CD8-positive, alpha-beta memory T cell (primary cell): ENCODE data around the gene THAP5. TPM values are rescaled to one million over a fixed set of nuclear protein-coding genes. Genes with fewer than 3 reads are reported as not detected.

ENCODE experiments used
- CTCF ChIA-PET: fragments of 350-600 bp; sonication (Branson Sonifier 250); formaldehyde crosslinking; loops from one replicate; lab custom pipeline; 2021; ENCODE audit warnings: antibody characterized with exemption; lab: Charles Lee
- POLR2A ChIA-PET: fragments of 350-600 bp; sonication (Branson Sonifier 250); formaldehyde crosslinking; loops from one replicate; lab custom pipeline; 2021; ENCODE audit warnings: antibody characterized with exemption; lab: Charles Lee
- DNase-seq, 5 donors: peaks; one replicate each; pipeline versions ENCODE4 v3.0.0 to v3.0.0-alpha.2; 2020 to 2022; ENCODE audit warnings: mixed read lengths in 1 of 5
- H3K27ac ChIP-seq: one replicate; pipeline ENCODE4 v1.7.0; 2013; ENCODE audit warnings: low read depth, mild to moderate bottlenecking, low read length, moderate library complexity
- H3K27me3 ChIP-seq: 2 replicates; pipeline ENCODE4 v1.7.0; 2013; ENCODE audit warnings: low read length, mild to moderate bottlenecking; ENCODE audit not compliant: insufficient read depth, poor library complexity, severe bottlenecking
- H3K36me3 ChIP-seq: 2 replicates; pipeline ENCODE4 v1.7.0; 2013; ENCODE audit warnings: mild to moderate bottlenecking, low read length, moderate library complexity; ENCODE audit not compliant: insufficient read depth
- H3K4me1 ChIP-seq: 2 replicates; pipeline ENCODE4 v1.7.0; 2013; ENCODE audit warnings: mild to moderate bottlenecking, low read length, moderate library complexity; ENCODE audit not compliant: insufficient read depth
- H3K4me3 ChIP-seq: 2 replicates; pipeline ENCODE4 v1.7.0; 2013; ENCODE audit warnings: mild to moderate bottlenecking, low read length
- H3K9me3 ChIP-seq: 2 replicates; pipeline ENCODE4 v1.7.0; 2013; ENCODE audit warnings: mild to moderate bottlenecking, low read length
- H3K27ac Mint-ChIP-seq, 8 donors: one replicate each; pipeline ENCODE4 v1.8.0; 2020 to 2021; ENCODE audit warnings: mixed read lengths in 8 of 8, mild to moderate bottlenecking in 6 of 8, inconsistent platforms in 3 of 8, moderate library complexity in 3 of 8
- H3K27me3 Mint-ChIP-seq, 2 donors: one replicate each; pipeline ENCODE4 v1.8.0; 2020 to 2021; ENCODE audit warnings: mixed read lengths in 2 of 2, mild to moderate bottlenecking in 1 of 2, moderate library complexity in 1 of 2
- H3K36me3 Mint-ChIP-seq, 3 donors: one replicate each; pipeline ENCODE4 v1.8.0; 2020 to 2021; ENCODE audit warnings: mixed read lengths in 3 of 3, inconsistent platforms in 1 of 3, mild to moderate bottlenecking in 1 of 3
- H3K4me1 Mint-ChIP-seq, 3 donors: one replicate each; pipeline ENCODE4 v1.8.0; 2020 to 2021; ENCODE audit warnings: mixed read lengths in 3 of 3, inconsistent platforms in 1 of 3, mild to moderate bottlenecking in 1 of 3
- H3K4me3 Mint-ChIP-seq, 7 donors: one replicate each; pipeline ENCODE4 v1.8.0; 2020 to 2021; ENCODE audit warnings: mixed read lengths in 7 of 7, mild to moderate bottlenecking in 6 of 7, moderate library complexity in 4 of 7, inconsistent platforms in 2 of 7
- H3K9me3 Mint-ChIP-seq, 5 donors: one replicate each; pipeline ENCODE4 v1.8.0; 2020 to 2022; ENCODE audit warnings: mixed read lengths in 5 of 5, mild to moderate bottlenecking in 3 of 5, moderate library complexity in 2 of 5, inconsistent platforms in 1 of 5
- polyA plus RNA-seq: library from polyadenylated mRNA; unstranded; fragments of 300-500 nt; fragmentation: Illumina TruSeq; gene quantifications from one replicate; pipeline ENCODE4 v1.2.3, GENCODE V29; 2021
- total RNA-seq, 2 experiments: library from RNA; stranded (reverse); gene quantifications; one replicate each; pipeline ENCODE4 v1.2.3, GENCODE V29; 2021

THAP5 gene
- total and polyA plus RNA-seq, 3 experiments from 2014 or later, result 27.9 to 40.9 (median 36.8) TPM

DNA sequence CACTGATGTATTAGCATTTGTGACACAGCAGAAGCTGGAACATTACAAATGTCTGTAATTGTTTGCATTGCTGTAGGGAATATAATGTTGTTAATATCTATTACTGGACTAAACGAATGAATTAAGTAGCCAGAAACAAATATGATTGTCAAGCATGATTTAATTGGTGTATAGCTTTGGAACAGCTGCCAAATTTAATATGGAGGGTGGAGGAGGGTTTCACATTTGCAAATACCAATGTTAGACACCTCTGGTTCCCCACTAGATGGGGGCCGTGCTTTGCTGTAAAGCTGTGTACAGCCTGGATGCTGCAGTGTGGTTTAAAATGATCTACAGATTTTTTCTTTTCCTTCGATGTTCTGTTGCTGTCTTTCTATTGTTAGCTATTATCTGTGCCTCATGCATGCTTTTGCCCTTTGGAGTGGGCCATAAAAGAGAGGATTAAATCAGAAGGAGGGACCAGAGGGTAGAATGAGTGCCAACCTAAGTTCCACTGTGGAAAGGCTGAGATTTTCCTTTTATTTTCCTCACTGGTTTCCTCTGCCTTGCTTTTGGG lies 23.2 kb upstream of the THAP5 start:
- Histone ChIP-seq H3K4me3 (no peak overlapping the region), H3K4me1 (no peaks in the 10 kb centered on the region), H3K27me3 (no peaks in the 10 kb centered on the region), H3K36me3 (no peaks in the 10 kb centered on the region), H3K27ac (no peak overlapping the region), H3K9me3 (no peaks in the 10 kb centered on the region)
- H3K9me3 Mint-ChIP-seq, result no peaks in the 10 kb centered on the region
- POLR2A ChIA-PET, result no interaction called here
- peaks cover 0 to 7% (median 4%) of the 10 kb centered on the region in 3 donors for H3K36me3 Mint-ChIP-seq
- H3K27ac Mint-ChIP-seq, result no peak overlapping the region
- H3K27me3 Mint-ChIP-seq, result peaks cover 5 to 7% of the 10 kb centered on the region in 2 donors
- H3K4me1 Mint-ChIP-seq, result no peaks in the 10 kb centered on the region
- DNase-seq, result no peak
- CTCF ChIA-PET, result no interaction called here
- no peak overlapping the region for H3K4me3 Mint-ChIP-seq

DNA sequence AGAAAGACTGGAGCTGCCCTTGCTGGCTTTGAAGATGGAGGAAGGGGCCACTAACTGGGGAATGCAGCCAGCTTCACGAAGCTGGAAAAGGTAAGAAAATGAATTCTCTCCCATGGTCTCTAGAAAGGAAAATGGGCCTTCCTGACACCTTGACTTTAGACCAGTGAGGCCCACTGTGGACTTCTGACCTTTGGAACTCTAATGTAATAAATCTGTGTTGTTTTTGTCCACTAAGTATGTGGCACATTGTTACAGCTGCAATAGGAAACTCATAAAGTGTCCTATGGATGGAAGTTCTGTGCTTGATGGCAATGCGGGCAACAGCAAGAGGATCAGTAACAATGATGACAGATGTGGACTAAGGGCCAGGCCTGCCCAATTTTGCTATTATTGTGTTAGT lies 21.1 kb upstream of the THAP5 start:
- H3K27ac ChIP-seq, result no peak overlapping the region
- no peaks in the 10 kb centered on the region for H3K4me1 ChIP-seq
- no peaks in the 10 kb centered on the region for H3K36me3 ChIP-seq
- ChIA-PET CTCF (no interaction called here), POLR2A (no interaction called here)
- H3K9me3 ChIP-seq, result no peaks in the 10 kb centered on the region
- Mint-ChIP-seq H3K4me3 (no peak overlapping the region), H3K27me3 (peaks cover 3 to 6% of the 10 kb centered on the region in 2 donors), H3K4me1 (no peaks in the 10 kb centered on the region), H3K9me3 (no peaks in the 10 kb centered on the region), H3K36me3 (peaks cover 0 to 7% (median 4%) of the 10 kb centered on the region in 3 donors), H3K27ac (no peak overlapping the region)
- H3K27me3 ChIP-seq, result no peaks in the 10 kb centered on the region
- DNase-seq, result no peak
- no peak overlapping the region for H3K4me3 ChIP-seq

DNA sequence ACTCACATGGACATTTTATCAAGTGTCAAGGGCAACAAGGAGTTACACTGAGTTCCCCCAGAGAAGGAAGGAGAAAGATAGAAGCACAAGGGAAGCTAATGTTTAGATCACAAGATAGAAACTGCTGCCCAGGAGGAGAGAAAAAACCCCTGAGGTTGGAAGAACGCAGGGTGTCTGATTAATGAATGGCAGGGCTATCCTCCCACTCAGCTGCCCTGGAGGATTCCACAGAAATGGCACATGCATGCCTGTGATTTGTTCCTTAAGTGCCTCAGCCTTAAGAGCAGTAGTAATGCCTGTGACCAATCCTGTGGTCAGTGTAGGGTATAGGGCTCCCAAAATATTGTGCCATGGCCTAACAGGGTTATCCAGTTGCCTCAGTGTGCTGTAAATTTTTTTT lies 20.4 kb upstream of the THAP5 start:
- no peak for DNase-seq
- H3K36me3 ChIP-seq, result no peaks in the 10 kb centered on the region
- H3K36me3 Mint-ChIP-seq, result peaks cover 0 to 7% (median 4%) of the 10 kb centered on the region in 3 donors
- no peak overlapping the region for H3K4me3 ChIP-seq
- no peaks in the 10 kb centered on the region for H3K4me1 Mint-ChIP-seq
- CTCF ChIA-PET, result no interaction called here
- POLR2A ChIA-PET, result no interaction called here
- no peaks in the 10 kb centered on the region for H3K4me1 ChIP-seq
- H3K27ac ChIP-seq, result no peak overlapping the region
- no peaks in the 10 kb centered on the region for H3K9me3 ChIP-seq
- H3K27me3 ChIP-seq, result no peaks in the 10 kb centered on the region
- no peaks in the 10 kb centered on the region for H3K9me3 Mint-ChIP-seq
- H3K4me3 Mint-ChIP-seq, result no peak overlapping the region
- peaks cover 3 to 6% of the 10 kb centered on the region in 2 donors for H3K27me3 Mint-ChIP-seq
- H3K27ac Mint-ChIP-seq, result no peak overlapping the region

DNA sequence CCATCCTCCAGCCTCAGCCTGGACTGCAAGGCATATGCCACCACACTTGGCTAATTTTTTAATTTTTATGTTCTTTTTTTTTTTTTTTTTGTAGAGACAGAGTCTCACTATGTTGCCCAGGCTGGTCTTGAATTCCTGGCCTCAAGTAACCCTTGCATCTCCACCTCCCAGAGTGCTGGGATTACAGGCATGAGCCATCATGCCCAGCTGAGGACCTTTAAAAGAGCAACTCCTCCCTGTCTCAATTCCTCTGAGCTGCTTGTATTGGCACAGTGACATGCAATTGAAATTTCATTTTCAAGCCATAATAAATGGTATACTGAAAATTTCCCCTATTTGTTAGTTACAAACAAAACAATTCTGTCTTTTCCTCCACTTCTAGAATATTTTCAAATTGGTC lies 19.7 kb upstream of the THAP5 start:
- H3K36me3 Mint-ChIP-seq, result peaks cover 0 to 7% (median 4%) of the 10 kb centered on the region in 3 donors
- DNase-seq, result no peak
- H3K4me3 ChIP-seq, result no peak overlapping the region
- H3K4me1 Mint-ChIP-seq, result no peaks in the 10 kb centered on the region
- no peaks in the 10 kb centered on the region for H3K9me3 Mint-ChIP-seq
- no peaks in the 10 kb centered on the region for H3K4me1 ChIP-seq
- H3K36me3 ChIP-seq, result no peaks in the 10 kb centered on the region
- ChIA-PET CTCF (interaction anchor here (0.7 kb wide), 1 partner anchor 53 kb away, joined by 3 read pairs; no protein-coding TSS in a partner anchor), POLR2A (no interaction called here)
- H3K4me3 Mint-ChIP-seq, result no peak overlapping the region
- H3K27me3 Mint-ChIP-seq, result peaks cover 3 to 5% of the 10 kb centered on the region in 2 donors
- no peaks in the 10 kb centered on the region for H3K9me3 ChIP-seq
- no peaks in the 10 kb centered on the region for H3K27me3 ChIP-seq
- no peak overlapping the region for H3K27ac Mint-ChIP-seq
- no peak overlapping the region for H3K27ac ChIP-seq

DNA sequence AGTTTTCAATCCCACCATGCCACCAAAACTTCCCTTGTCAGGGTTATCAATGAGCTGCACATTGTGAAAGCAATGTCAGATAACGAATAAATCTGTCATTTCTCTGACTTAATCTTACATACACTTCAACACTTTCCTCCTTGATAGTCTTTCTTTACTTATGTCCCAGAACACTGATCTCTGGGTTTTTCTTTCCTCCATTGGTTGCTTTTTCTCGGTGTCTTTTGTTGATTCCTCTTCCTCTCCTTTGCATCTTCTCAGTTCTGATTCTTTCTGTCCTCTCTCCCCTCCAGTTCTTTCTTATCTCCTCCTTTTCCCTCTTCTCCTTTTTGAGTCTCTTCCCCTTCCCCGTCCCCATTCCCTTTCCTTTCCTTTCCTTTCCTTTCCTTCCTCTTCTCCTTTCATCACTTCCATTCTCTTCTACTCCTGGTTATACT lies 16.8 kb upstream of the THAP5 start:
- no peaks in the 10 kb centered on the region for H3K4me1 Mint-ChIP-seq
- DNase-seq, result no peak
- H3K36me3 Mint-ChIP-seq, result peaks cover 0 to 4% (median 3%) of the 10 kb centered on the region in 3 donors
- H3K27ac Mint-ChIP-seq, result no peak overlapping the region
- no peak overlapping the region for H3K4me3 Mint-ChIP-seq
- H3K36me3 ChIP-seq, result no peaks in the 10 kb centered on the region
- CTCF ChIA-PET, result no interaction called here
- H3K27me3 ChIP-seq, result no peaks in the 10 kb centered on the region
- H3K27me3 Mint-ChIP-seq, result peaks cover 3 to 5% of the 10 kb centered on the region in 2 donors
- no peaks in the 10 kb centered on the region for H3K9me3 ChIP-seq
- no peak overlapping the region for H3K4me3 ChIP-seq
- POLR2A ChIA-PET, result no interaction called here
- no peaks in the 10 kb centered on the region for H3K9me3 Mint-ChIP-seq
- H3K4me1 ChIP-seq, result no peaks in the 10 kb centered on the region
- H3K27ac ChIP-seq, result no peak overlapping the region

DNA sequence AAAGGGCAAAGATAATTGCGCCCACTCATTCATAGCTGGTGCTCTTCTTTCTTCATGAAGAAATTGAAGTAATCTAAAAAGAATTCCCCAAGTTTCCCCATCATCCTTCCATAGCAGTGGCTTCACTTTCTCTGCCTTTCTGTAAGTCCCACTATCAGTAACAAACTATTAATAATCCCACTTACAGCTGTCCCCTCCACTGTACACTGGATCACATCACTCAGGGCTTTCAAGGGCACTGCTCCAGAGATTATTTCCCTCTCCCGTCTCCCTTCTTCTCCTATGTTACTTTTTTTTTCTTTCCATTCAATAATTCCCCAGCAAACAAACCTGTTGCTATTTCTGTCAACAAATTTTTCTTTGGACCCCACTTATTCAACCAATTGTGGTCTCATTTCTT lies 16.3 kb upstream of the THAP5 start:
- ChIA-PET POLR2A (no interaction called here), CTCF (no interaction called here)
- Mint-ChIP-seq H3K27me3 (peaks cover 3 to 5% of the 10 kb centered on the region in 2 donors), H3K4me1 (no peaks in the 10 kb centered on the region), H3K4me3 (no peak overlapping the region), H3K9me3 (no peaks in the 10 kb centered on the region), H3K27ac (no peak overlapping the region), H3K36me3 (peaks cover 0 to 3% (median 2%) of the 10 kb centered on the region in 3 donors)
- H3K27ac ChIP-seq, result no peak overlapping the region
- H3K9me3 ChIP-seq, result no peaks in the 10 kb centered on the region
- no peak overlapping the region for H3K4me3 ChIP-seq
- no peaks in the 10 kb centered on the region for H3K36me3 ChIP-seq
- H3K4me1 ChIP-seq, result no peaks in the 10 kb centered on the region
- no peak for DNase-seq
- H3K27me3 ChIP-seq, result no peaks in the 10 kb centered on the region

DNA sequence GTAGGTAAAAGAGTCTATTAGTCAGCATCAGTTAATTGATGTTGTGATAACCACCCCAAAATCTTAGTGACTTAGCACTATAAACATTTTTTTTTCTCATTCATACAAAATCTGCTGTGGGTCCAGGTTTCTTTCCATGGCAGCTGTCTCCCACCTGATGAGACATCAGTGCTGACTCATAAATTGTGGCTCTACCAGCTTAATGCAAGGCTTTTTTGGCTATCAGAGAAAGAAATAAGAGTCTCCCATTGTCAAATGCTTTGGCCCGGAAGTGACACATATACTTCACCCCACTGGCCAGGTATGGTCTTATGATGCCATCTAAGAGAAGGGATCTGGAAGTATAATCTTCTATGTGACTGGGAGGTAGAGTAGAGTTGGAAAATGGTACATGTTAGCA lies 14.7 kb upstream of the THAP5 start:
- ChIA-PET CTCF (no interaction called here), POLR2A (no interaction called here)
- no peak overlapping the region for H3K27ac ChIP-seq
- no peaks in the 10 kb centered on the region for H3K27me3 ChIP-seq
- no peak overlapping the region for H3K4me3 ChIP-seq
- H3K27me3 Mint-ChIP-seq, result peaks cover 0 to 5% of the 10 kb centered on the region in 2 donors
- H3K4me3 Mint-ChIP-seq, result no peak overlapping the region
- H3K36me3 Mint-ChIP-seq, result peaks cover 3 to 4% (median 3%) of the 10 kb centered on the region in 3 donors
- no peaks in the 10 kb centered on the region for H3K9me3 ChIP-seq
- H3K9me3 Mint-ChIP-seq, result no peaks in the 10 kb centered on the region
- no peaks in the 10 kb centered on the region for H3K4me1 ChIP-seq
- H3K36me3 ChIP-seq, result no peaks in the 10 kb centered on the region
- H3K27ac Mint-ChIP-seq, result no peak overlapping the region
- H3K4me1 Mint-ChIP-seq, result no peaks in the 10 kb centered on the region
- DNase-seq, result no peak

GRCh38 chr7:108581655-108582491 lies 12.4 kb upstream of the THAP5 start:
- Histone ChIP-seq H3K27ac (no peak overlapping the region), H3K36me3 (no peaks in the 10 kb centered on the region), H3K27me3 (no peaks in the 10 kb centered on the region), H3K9me3 (no peaks in the 10 kb centered on the region), H3K4me1 (no peaks in the 10 kb centered on the region), H3K4me3 (no peak overlapping the region)
- peaks cover 10 to 17% (median 15%) of the 10 kb centered on the region in 3 donors for H3K36me3 Mint-ChIP-seq
- H3K27ac Mint-ChIP-seq, result no peak overlapping the region
- peaks cover 0 to 5% of the 10 kb centered on the region in 2 donors for H3K27me3 Mint-ChIP-seq
- POLR2A ChIA-PET, result no interaction called here
- no peak overlapping the region for H3K4me3 Mint-ChIP-seq
- no peak for DNase-seq
- H3K4me1 Mint-ChIP-seq, result peaks cover under 1 to 10% (median 4%) of the 10 kb centered on the region in 3 donors
- CTCF ChIA-PET, result no interaction called here
- H3K9me3 Mint-ChIP-seq, result no peaks in the 10 kb centered on the region
